DOHH2 (cell line): Measurements from ENCODE around the gene EIF2D.

Experiments
- H3F3A ChIP-seq: fragments of 200-600 bp; sonication (generic), shearing (Covaris generic); 2 replicates; pipeline ENCODE4 v1.6.0; 2016; ENCODE audit warnings: antibody characterized with exemption, mild to moderate bottlenecking; ENCODE audit not compliant: control insufficient read depth, insufficient read depth
- H3K27ac ChIP-seq: fragments of 200-600 bp; sonication (generic); 2 replicates; pipeline ENCODE4 v1.5.1; 2014; ENCODE audit warnings: low read depth, mild to moderate bottlenecking, low read length, moderate library complexity
- H3K27me3 ChIP-seq: fragments of 200-600 bp; sonication (generic); 2 replicates; pipeline ENCODE4 v1.6.1; 2014; ENCODE audit warnings: mild to moderate bottlenecking, low read length, mixed read lengths; ENCODE audit not compliant: control insufficient read depth
- H3K36me3 ChIP-seq: fragments of 200-600 bp; sonication (generic); 2 replicates; pipeline ENCODE4 v1.6.1; 2014; ENCODE audit warnings: mild to moderate bottlenecking, low read length, moderate library complexity, mixed read lengths; ENCODE audit not compliant: control insufficient read depth
- H3K4me1 ChIP-seq: fragments of 200-600 bp; sonication (generic); 2 replicates; pipeline ENCODE4 v1.6.1; 2014; ENCODE audit warnings: mild to moderate bottlenecking, low read length, mixed read lengths; ENCODE audit not compliant: control insufficient read depth
- H3K4me2 ChIP-seq: fragments of 200-600 bp; sonication (generic); 2 replicates; pipeline ENCODE4 v1.6.0; 2014; ENCODE audit warnings: mild to moderate bottlenecking, low read length, moderate library complexity
- H3K4me3 ChIP-seq: fragments of 200-600 bp; sonication (generic); 2 replicates; pipeline ENCODE4 v1.5.1; 2014; ENCODE audit warnings: mild to moderate bottlenecking, low read length, mixed read lengths
- H3K79me2 ChIP-seq: fragments of 200-600 bp; sonication (generic); 2 replicates; pipeline ENCODE4 v1.6.1; 2014; ENCODE audit warnings: mild to moderate bottlenecking, low read length, mixed read lengths; ENCODE audit not compliant: control insufficient read depth
- H3K9me2 ChIP-seq: fragments of 200-600 bp; sonication (generic); replicated peaks from 2 replicates; pipeline ENCODE4 v1.6.1; 2014; ENCODE audit warnings: mild to moderate bottlenecking, low read length, mixed read lengths; ENCODE audit not compliant: control insufficient read depth
- H3K9me3 ChIP-seq: fragments of 200-600 bp; sonication (generic); 2 replicates; pipeline ENCODE4 v1.6.1; 2014; ENCODE audit warnings: antibody characterized with exemption, low read length, mixed read lengths; ENCODE audit not compliant: control insufficient read depth, insufficient read depth
- H4K20me1 ChIP-seq: fragments of 200-600 bp; sonication (generic); 2 replicates; pipeline ENCODE4 v1.6.0; 2014; ENCODE audit warnings: low read depth, mild to moderate bottlenecking, antibody characterized with exemption, low read length, moderate library complexity; ENCODE audit not compliant: control insufficient read depth, insufficient read depth
- EZH2phosphoT487 ChIP-seq: fragments of 200-600 bp; sonication (generic); IDR thresholded peaks from 2 replicates; pipeline ENCODE4 v1.6.1; 2017; ENCODE audit warnings: borderline replicate concordance, mild to moderate bottlenecking, antibody characterized with exemption, low read length, moderate library complexity, mixed read lengths
- TF ChIP-seq, protein P1 (sequence below): fragments of 200-600 bp; sonication (generic); IDR thresholded peaks from one replicate; pipeline ENCODE4 v1.5.1; 2014; ENCODE audit warnings: antibody characterized with exemption, mild to moderate bottlenecking, low read depth, low read length; ENCODE audit not compliant: poor library complexity, severe bottlenecking

The EIF2D gene

DNA sequence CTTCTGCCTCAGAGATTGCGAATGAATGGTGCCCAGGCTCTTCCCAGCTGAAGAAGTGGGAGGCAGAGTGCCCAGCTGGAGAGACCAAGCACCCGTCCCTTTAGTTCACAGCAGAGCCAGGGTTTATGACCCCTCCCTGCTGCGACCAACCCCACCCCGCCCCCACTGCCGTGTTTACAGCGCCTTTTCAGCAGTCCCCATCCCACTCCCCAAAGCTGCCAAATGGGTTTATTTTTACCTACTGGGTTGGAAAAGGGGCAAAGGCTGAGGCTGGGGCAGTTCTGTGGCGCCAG, 46.7 kb upstream of the EIF2D start:
- no peaks in the 10 kb centered on the region for H4K20me1 ChIP-seq
- no peaks in the 10 kb centered on the region for H3K9me2 ChIP-seq
- H3K27ac ChIP-seq = peak overlapping the region; percentile 67; the same call in 1 of the 2 replicates
- H3K27me3 ChIP-seq = peaks cover 22% of the 10 kb centered on the region
- TF ChIP-seq, protein P1, sequence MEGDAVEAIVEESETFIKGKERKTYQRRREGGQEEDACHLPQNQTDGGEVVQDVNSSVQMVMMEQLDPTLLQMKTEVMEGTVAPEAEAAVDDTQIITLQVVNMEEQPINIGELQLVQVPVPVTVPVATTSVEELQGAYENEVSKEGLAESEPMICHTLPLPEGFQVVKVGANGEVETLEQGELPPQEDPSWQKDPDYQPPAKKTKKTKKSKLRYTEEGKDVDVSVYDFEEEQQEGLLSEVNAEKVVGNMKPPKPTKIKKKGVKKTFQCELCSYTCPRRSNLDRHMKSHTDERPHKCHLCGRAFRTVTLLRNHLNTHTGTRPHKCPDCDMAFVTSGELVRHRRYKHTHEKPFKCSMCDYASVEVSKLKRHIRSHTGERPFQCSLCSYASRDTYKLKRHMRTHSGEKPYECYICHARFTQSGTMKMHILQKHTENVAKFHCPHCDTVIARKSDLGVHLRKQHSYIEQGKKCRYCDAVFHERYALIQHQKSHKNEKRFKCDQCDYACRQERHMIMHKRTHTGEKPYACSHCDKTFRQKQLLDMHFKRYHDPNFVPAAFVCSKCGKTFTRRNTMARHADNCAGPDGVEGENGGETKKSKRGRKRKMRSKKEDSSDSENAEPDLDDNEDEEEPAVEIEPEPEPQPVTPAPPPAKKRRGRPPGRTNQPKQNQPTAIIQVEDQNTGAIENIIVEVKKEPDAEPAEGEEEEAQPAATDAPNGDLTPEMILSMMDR = no peak
- TF ChIP-seq EZH2phosphoT487 = no peak
- 0 out of 2 replicates have a peak, but pooled peaks cover 2% of the 10 kb centered on the region for H3K36me3 ChIP-seq
- H3K4me3 ChIP-seq = peak overlapping the region; percentile 68
- H3K9me3 ChIP-seq = no peaks in the 10 kb centered on the region
- peaks cover 39% of the 10 kb centered on the region for H3K4me1 ChIP-seq
- peaks cover 19% of the 10 kb centered on the region; the same call in 1 of the 2 replicates for H3F3A ChIP-seq
- H3K4me2 ChIP-seq = peak overlapping the region; percentile 84
- no peaks in the 10 kb centered on the region for H3K79me2 ChIP-seq

DNA sequence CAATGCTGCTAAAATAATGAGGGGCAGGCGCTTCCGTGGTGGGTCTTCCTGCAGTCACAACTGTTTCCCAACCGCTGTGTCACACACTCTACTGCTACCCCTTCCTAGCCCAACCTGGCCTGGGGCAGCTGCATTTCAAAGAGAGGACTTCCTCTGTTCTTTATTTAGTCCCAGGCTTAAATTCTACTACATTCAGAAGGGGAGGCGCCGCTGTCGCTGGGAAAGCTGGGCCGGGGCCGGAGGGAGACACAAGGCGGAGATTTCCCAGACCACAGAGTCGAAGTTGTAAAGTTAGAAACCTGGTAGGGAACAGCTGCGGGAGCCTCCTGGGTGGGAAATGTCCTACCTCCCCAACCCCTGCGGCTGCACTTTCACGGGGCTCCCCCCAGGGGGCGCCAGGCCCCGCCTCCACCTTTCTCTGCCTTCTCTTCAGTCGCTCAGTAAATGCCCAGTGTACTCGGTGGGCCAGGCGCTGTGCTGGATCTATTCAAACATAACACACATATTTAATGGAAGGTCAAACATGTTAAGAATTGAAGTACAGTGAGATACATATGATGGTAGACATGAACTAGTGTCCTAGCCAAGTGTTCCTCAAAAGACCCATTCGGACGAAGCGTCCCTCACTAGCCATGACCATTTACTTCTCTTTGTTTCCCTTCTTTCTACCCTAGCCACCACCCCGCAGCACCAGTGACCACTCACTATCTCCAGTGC, 46.2 kb upstream of the EIF2D start:
- Histone ChIP-seq H3K9me3 (no peaks in the 10 kb centered on the region), H3K4me1 (peaks cover 34% of the 10 kb centered on the region), H3K4me2 (peak overlapping the region; percentile 84), H3K4me3 (peak overlapping the region; percentile 68), H3K9me2 (no peaks in the 10 kb centered on the region), H3K27me3 (peaks cover 18% of the 10 kb centered on the region), H4K20me1 (no peaks in the 10 kb centered on the region), H3K27ac (peak overlapping the region; percentile 67), H3K79me2 (no peaks in the 10 kb centered on the region), H3K36me3 (0 out of 2 replicates have a peak, but pooled peaks cover 2% of the 10 kb centered on the region), H3F3A (peaks cover 19% of the 10 kb centered on the region; the same call in 1 of the 2 replicates)
- TF ChIP-seq, protein P1 = peak; percentile 99
- no peak for TF ChIP-seq EZH2phosphoT487

DNA sequence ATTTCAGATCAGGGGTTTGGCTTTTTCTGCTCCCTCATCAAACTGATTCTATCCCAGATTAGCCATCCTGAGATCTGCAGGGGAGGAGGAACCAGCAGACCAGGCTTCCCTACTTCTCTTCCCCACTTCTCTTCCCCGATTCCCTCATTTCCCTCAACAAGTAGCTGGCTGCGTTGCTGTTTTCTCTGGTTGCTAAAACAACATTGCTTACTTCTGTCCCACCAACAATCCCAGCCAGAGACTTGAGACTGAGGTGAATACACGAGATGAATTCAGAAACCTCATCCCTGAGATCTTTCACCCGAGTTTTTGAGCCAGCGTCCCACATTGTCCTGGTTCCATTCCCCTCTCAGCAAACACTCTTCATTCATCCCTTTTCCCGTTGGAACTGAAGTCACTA, 45.5 kb upstream of the EIF2D start:
- peaks cover 19% of the 10 kb centered on the region; the same call in 1 of the 2 replicates for H3F3A ChIP-seq
- H3K4me1 ChIP-seq = peaks cover 30% of the 10 kb centered on the region
- no peaks in the 10 kb centered on the region for H3K9me3 ChIP-seq
- no peak for TF ChIP-seq EZH2phosphoT487
- TF ChIP-seq, protein P1 = no peak
- peak overlapping the region; percentile 84 for H3K4me2 ChIP-seq
- H3K9me2 ChIP-seq = no peaks in the 10 kb centered on the region
- peak overlapping the region; percentile 68 for H3K4me3 ChIP-seq
- peaks cover 11% of the 10 kb centered on the region for H3K27me3 ChIP-seq
- 0 out of 2 replicates have a peak, but pooled peaks cover 2% of the 10 kb centered on the region for H3K36me3 ChIP-seq
- peak overlapping the region; percentile 67 for H3K27ac ChIP-seq
- no peaks in the 10 kb centered on the region for H3K79me2 ChIP-seq
- no peaks in the 10 kb centered on the region for H4K20me1 ChIP-seq
